Adrenal gland (tissue), 12 donors: ENCODE data around the gene WWC2. TPM values are rescaled to one million over a fixed set of nuclear protein-coding genes. Genes with fewer than 3 reads are reported as not detected.

Source experiments
- DNase-seq, 7 donors: peaks; one replicate each; pipeline ENCODE4 v3.0.0-alpha.2; 2019 to 2020
- H3K27ac ChIP-seq, 5 donors: fragments of 200-600 bp; sonication (generic) in 4 of 5; 1 replicate in 3 of 5; 2 replicates in 2 of 5; pipeline versions ENCODE4 v1.5.1 to v1.8.0; 2016 to 2020; ENCODE audit warnings: mild to moderate bottlenecking in 1 of 5
- H3K27me3 ChIP-seq: fragments of 200-600 bp; 2 replicates; pipeline ENCODE4 v1.8.0; 2021
- H3K36me3 ChIP-seq, 2 donors: fragments of 200-600 bp; replicated peaks in 1 of 2; 1 replicate in 1 of 2; 2 replicates in 1 of 2; pipeline versions ENCODE4 v1.5.1 to v1.8.0; 2018 to 2022
- H3K4me1 ChIP-seq, 2 donors: fragments of 200-600 bp; replicated peaks in 1 of 2; 1 replicate in 1 of 2; 2 replicates in 1 of 2; pipeline versions ENCODE4 v1.5.1 to v1.8.0; 2018 to 2021
- H3K4me3 ChIP-seq, 4 donors: fragments of 200-600 bp; sonication (generic) in 3 of 4; one replicate each; pipeline ENCODE4 v1.5.1; 2016 to 2018
- H3K9me3 ChIP-seq, 3 donors: fragments of 200-600 bp; sonication (generic) in 1 of 3; replicated peaks in 1 of 3; 1 replicate in 2 of 3; 2 replicates in 1 of 3; pipeline versions ENCODE4 v1.5.1 to v1.8.0; 2016 to 2021
- CTCF ChIP-seq, 6 experiments: fragments of 450-650 bp in 4 of 6; fragments of 200-600 bp in 2 of 6; sonication (generic) in 1 of 6; IDR thresholded peaks; 1 replicate in 5 of 6; 2 replicates in 1 of 6; pipeline versions ENCODE4 v1.5.1 to v1.8.0; 2016 to 2021; ENCODE audit warnings: antibody characterized with exemption in 6 of 6, mild to moderate bottlenecking in 2 of 6, moderate library complexity in 1 of 6
- POLR2A ChIP-seq, 2 donors: fragments of 450-650 bp; IDR thresholded peaks; one replicate each; pipeline ENCODE4 v1.6.1; 2017; ENCODE audit warnings: antibody characterized with exemption in 2 of 2, mild to moderate bottlenecking in 2 of 2, moderate library complexity in 1 of 2
- WGBS, 4 donors: extraction: QIAGEN DNeasy Blood & Tissue Kit in 2 of 4; methylation state at CpG; one replicate each; pipeline versions ENCODE4 v1.1.5 to v1.1.7; 2013 to 2017; 5-methylcytosine and 5-hydroxymethylcytosine counted together
- intact Hi-C, 2 donors: fragments of 100-400 bp; cut with DNase I; formaldehyde crosslinking; loops; one replicate each; pipeline versions ENCODE4 v1.14.1 to v1.15.0; 2022 to 2023
- polyA plus RNA-seq, 3 donors: library from polyadenylated mRNA; stranded (reverse); fragments of 200-250 nt in 2 of 3; fragments of 350-450 nt in 1 of 3; fragmentation: Illumina TruSeq in 1 of 3; extraction: RNeasy Lipid Tissue Mini Kit (QIAGEN cat#74804) in 1 of 3; gene quantifications; one replicate each; pipeline ENCODE4 v1.2.3, GENCODE V29; 2013 to 2014
- total RNA-seq, 9 donors: library from RNA; depleted of rRNA in 4 of 9; stranded (reverse); fragments of >200 nt in 4 of 9; fragments of 120-200 nt in 1 of 9; fragmentation: NEBNext Ultra II Directional in 1 of 9; extraction: Animal tissue kit (Norgen Biotek cat#: 25700) in 1 of 9; gene quantifications; one replicate each; pipeline versions ENCODE4 v1.1.0 to v1.2.4, GENCODE V29; 2013 to 2023
- donor health status: healthy with polysubstance abuse.
- donor health status: Bipolar disorder and iron deficiency.
- donor health status: DM: yes; HTN: yes; CAD: no.
- donor health status: DM: no; HTN: no; CAD: no.
- donor health status: DM: no; HTN: no; CAD: no.
- donor health status: DM: yes; HTN: yes; CAD: no.

WWC2 gene
- total and polyA plus RNA-seq, 12 donors: 3.1 to 27.9 (median 17.4) TPM

GRCh38 chr4:183318656-183319055 is 219.6 kb downstream of the WWC2 start:
- H3K4me1 ChIP-seq: no peaks in the 10 kb centered on the region
- no peak for DNase-seq
- TF ChIP-seq CTCF (IDR thresholded peaks at IDR 0.05) (no peak), POLR2A (IDR thresholded peaks at IDR 0.05) (no peak)
- 82 to 95% (median 92%) methylated on average over 10 of the region's 10 CpGs for WGBS, 4 donors
- no peaks in the 10 kb centered on the region for H3K27me3 ChIP-seq
- no peak overlapping the region for H3K4me3 ChIP-seq
- intact Hi-C loops: no loop called here
- no peaks in the 10 kb centered on the region for H3K36me3 ChIP-seq
- H3K27ac ChIP-seq: no peak overlapping the region
- H3K9me3 ChIP-seq: no peaks in the 10 kb centered on the region

- no peak for DNase-seq
- Histone ChIP-seq H3K36me3 (no peaks in the 10 kb centered on the region), H3K27me3 (no peaks in the 10 kb centered on the region), H3K27ac (no peak within 1 kb of the TSS), H3K9me3 (no peaks in the 10 kb centered on the region), H3K4me1 (no peaks in the 10 kb centered on the region), H3K4me3 (no peak within 1 kb of the TSS)
- intact Hi-C loops: no loop called here
- no peak for TF ChIP-seq POLR2A (IDR thresholded peaks at IDR 0.05)
- no peak for TF ChIP-seq CTCF (IDR thresholded peaks at IDR 0.05)
- 82 to 92% (median 90%) methylated on average over 6 of the region's 6 CpGs for WGBS, 4 donors
These were observed 221.4 kb downstream of the WWC2 start, which contains the start of gene CLDN22 for GRCh38 chr4:183320211-183321059. CLDN22 (minus strand) TSS chr4:183320276; CDS start chr4:183320218, 58 bp downstream.

GRCh38 chr4:183321079-183321478 is 222.0 kb downstream of the WWC2 start:
- Histone ChIP-seq H3K4me3 (no peak overlapping the region), H3K27me3 (no peaks in the 10 kb centered on the region), H3K27ac (no peak overlapping the region), H3K36me3 (no peaks in the 10 kb centered on the region), H3K4me1 (no peaks in the 10 kb centered on the region), H3K9me3 (no peaks in the 10 kb centered on the region)
- WGBS, 4 donors: 83 to 95% (median 89%) methylated on average over 2 of the region's 2 CpGs
- intact Hi-C loops: no loop called here
- DNase-seq: no peak
- no peak for TF ChIP-seq POLR2A (IDR thresholded peaks at IDR 0.05)
- no peak for TF ChIP-seq CTCF (IDR thresholded peaks at IDR 0.05)

GRCh38 chr4:183321516-183321915 is 222.5 kb downstream of the WWC2 start:
- intact Hi-C loops: no loop called here
- Histone ChIP-seq H3K4me1 (no peaks in the 10 kb centered on the region), H3K4me3 (no peak overlapping the region), H3K36me3 (no peaks in the 10 kb centered on the region), H3K27me3 (no peaks in the 10 kb centered on the region), H3K27ac (no peak overlapping the region), H3K9me3 (no peaks in the 10 kb centered on the region)
- DNase-seq: no peak
- TF ChIP-seq POLR2A (IDR thresholded peaks at IDR 0.05) (no peak), CTCF (IDR thresholded peaks at IDR 0.05) (no peak)
- WGBS, 4 donors: 92 to 100% (median 95%) methylated on average over 2 to 5 of the region's 5 CpGs
